ENCODE data around the gene TSN. TPM values are rescaled to one million over a fixed set of nuclear protein-coding genes. Genes with fewer than 3 reads are reported as not detected.

TSN gene
- 56.8 and 69.0 TPM in 2 replicates for total RNA-seq (ENCODE audit: low replicate concordance)

DNA sequence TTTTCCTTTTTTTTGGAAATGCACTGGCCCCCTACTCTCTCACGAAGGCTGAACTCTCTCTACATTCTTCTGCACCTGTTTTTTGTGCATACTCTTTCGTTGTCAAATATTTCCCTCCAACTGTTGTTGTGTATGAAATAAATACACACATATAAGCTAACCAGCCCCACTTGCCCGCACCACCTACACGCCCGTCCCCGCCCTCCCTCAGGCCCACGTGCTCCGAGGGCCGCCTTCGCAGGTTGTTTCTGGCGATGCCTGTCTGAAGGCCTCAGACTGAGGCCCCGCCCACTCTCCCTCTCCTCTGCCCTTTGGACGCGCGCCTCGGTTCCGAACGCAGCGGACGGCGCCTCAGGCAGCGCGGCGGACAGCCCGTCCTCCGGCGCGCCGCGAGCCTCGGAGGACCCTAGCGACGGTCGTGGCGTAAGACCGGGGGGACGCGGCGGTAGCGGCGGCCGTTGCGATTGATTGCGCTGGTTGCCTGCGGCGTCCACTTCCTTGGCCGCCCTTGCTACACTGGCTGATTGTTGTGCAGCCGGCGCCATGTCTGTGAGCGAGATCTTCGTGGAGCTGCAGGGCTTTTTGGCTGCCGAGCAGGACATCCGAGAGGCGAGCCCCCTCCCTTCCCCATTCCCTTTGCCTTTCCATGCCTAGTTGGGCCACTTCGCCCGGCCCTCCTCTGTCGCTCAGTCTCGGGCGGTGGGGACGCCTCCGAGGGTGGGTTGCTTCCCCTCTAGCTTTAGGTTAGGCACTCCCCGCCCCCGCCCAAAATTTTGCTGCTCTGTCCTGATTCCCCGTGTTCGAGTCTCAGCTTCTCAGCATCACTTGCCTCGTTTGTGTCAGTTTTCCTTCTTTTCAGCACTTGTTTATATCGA lies at the start of gene TSN:
TSN (plus strand) TSS at position 415 of the 875 bp plus-strand sequence; CDS start at position 544, 129 bp downstream.
- peak; percentile 95 for DNase-seq (ENCODE audit: low read depth)
- TF ChIP-seq CTCF (IDR thresholded peaks at IDR 0.05; ENCODE audit: insufficient read depth, low read length): no peak
- peak within 1 kb of the TSS; percentile 98 for H3K4me3 ChIP-seq (ENCODE audit: low read depth, low read length)

DNA sequence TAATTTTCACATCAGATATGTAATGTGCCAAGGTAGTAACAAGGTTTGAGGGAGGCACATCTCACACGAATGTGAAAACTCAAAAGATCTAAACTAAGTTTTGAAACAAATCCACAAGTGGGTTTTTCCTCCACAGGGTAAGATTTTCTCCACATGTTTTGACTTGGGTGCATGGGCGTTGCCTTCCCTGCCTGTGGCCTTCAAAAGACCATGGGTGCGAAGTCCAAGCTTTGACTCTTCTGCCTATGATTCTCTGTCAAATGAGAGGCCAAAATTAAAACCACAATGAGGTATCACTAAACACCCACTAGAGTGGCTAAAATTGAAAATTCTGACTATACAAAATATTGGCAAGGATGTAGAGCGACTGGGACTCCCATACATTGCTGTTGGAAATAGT lies 49.5 kb upstream of the TSN start:
- no peak for DNase-seq (ENCODE audit: low read depth)
- no peak for TF ChIP-seq CTCF (IDR thresholded peaks at IDR 0.05; ENCODE audit: insufficient read depth, low read length)

DNA sequence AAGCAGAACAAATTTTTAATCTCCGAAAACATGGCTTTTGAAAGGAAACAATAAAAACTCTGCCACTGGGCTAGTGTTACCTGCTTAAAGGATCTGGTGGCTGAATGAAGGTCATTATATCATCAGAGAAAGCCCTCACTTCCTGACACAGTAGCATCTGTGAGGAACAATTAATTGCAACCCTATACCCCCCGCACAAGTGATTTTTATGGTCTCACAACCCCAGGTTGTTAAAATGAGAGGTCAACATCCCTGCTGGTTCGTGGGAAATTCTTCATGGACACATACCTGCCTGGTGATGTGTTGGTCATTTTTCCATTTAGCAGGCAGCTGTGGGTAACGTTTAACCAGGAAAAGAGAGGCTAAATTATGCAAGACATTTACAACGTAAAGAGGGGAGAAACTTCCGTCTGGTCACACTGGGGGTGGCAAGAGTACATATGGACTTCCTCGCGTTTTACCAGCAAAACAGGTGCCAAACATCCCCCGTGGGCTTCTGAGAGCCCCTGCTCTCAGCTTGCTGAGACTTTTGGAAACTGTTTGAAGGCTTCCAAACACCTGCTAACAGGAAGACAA lies 48.0 kb upstream of the TSN start:
- TF ChIP-seq CTCF (IDR thresholded peaks at IDR 0.05; ENCODE audit: insufficient read depth, low read length): no peak
- DNase-seq (ENCODE audit: low read depth): no peak
- H3K4me3 ChIP-seq (ENCODE audit: low read depth, low read length): no peak overlapping the region

More for the DNA sequence above, 49.5 kb upstream of the TSN start:
- no peak overlapping the region for H3K4me3 ChIP-seq (ENCODE audit: low read depth, low read length)

GRCh38 chr2:121707920-121708361 lies 47.5 kb upstream of the TSN start:
- no peak for DNase-seq (ENCODE audit: low read depth)
- H3K4me3 ChIP-seq (ENCODE audit: low read depth, low read length): no peak overlapping the region
- TF ChIP-seq CTCF (IDR thresholded peaks at IDR 0.05; ENCODE audit: insufficient read depth, low read length): no peak

DNA sequence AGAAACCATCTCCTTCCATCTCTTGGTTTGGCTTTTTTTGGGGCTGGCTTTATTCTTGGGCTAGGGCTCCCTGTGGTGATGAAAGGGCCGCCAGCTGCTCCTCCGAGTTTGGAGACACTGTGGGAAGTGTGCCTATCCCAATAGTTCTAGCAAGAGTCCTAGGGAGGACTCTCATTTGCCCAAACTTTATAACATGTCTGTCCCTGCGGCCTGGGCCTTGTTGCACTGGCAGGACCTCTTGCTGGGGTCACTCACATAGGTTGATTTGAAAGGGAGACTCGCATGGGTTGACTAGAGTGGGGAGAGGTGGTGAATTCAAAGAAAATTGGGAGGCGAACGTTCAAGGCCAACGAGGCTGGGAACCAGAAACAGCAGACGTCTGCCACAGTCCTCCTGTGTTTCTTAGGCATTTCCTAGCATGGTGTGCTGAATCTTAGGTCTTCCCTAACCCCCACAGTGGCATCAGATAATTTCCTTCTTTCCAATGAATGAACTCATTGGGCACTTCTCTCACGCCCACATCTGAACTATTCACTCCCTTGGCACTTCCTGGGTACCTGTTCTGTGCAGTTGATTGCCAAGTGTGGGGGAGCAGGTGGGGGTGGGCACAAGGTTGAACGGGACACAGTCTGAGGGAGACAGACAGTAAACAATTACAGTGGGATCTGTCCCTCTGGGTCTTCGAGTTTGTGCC lies 45.5 kb upstream of the TSN start:
- no peak overlapping the region for H3K4me3 ChIP-seq (ENCODE audit: low read depth, low read length)

More for the DNA sequence above, 45.5 kb upstream of the TSN start:
- no peak for DNase-seq (ENCODE audit: low read depth)
- TF ChIP-seq CTCF (IDR thresholded peaks at IDR 0.05; ENCODE audit: insufficient read depth, low read length): no peak
